ENCODE results near the gene CTF1. TPM values are rescaled to one million over a fixed set of nuclear protein-coding genes. Genes with fewer than 3 reads are reported as not detected.

Gene CTF1
- total RNA-seq, 4 donors from 2014 or later: 2.6 to 7.5 (median 5.6) TPM

GRCh38 chr16:30947859-30948666 is 51.6 kb downstream of the CTF1 start:
- intact Hi-C loops (cut with DNase I): no loop called here
- Histone ChIP-seq H3K27me3 (no peaks in the 10 kb centered on the region), H3K36me3 (peaks cover 0 to 4% of the 10 kb centered on the region in 2 donors), H3K4me1 (peaks cover 20 to 29% of the 10 kb centered on the region in 2 donors), H3K4me3 (replicated peaks in 1 of 3) (peak overlapping the region in 2 of 3 donors; percentile 92 to 99), H3K9me3 (no peaks in the 10 kb centered on the region), H3K27ac (peak overlapping the region; percentile 87 to 96 (median 92))
- DNase-seq: peak; percentile 97 to 99
- WGBS, 2 donors: 14 to 22% methylated on average over 39 to 40 of the region's 44 CpGs
- no peak for TF ChIP-seq POLR2A (IDR thresholded peaks at IDR 0.05)
- TF ChIP-seq CTCF (IDR thresholded peaks at IDR 0.05): no peak

- Histone ChIP-seq H3K4me1 (peaks cover 20 to 29% of the 10 kb centered on the region in 2 donors), H3K36me3 (peaks cover 0 to 4% of the 10 kb centered on the region in 2 donors), H3K27ac (peak within 1 kb of the TSS; percentile 87 to 96 (median 92)), H3K4me3 (replicated peaks in 1 of 3) (peak within 1 kb of the TSS; percentile 43 to 99 (median 92)), H3K9me3 (no peaks in the 10 kb centered on the region), H3K27me3 (no peaks in the 10 kb centered on the region)
- TF ChIP-seq CTCF (IDR thresholded peaks at IDR 0.05): no peak
- TF ChIP-seq POLR2A (IDR thresholded peaks at IDR 0.05): peak; percentile 45 to 87
- WGBS, 2 donors: 0% methylated on average over 6 to 20 of the region's 70 CpGs
- intact Hi-C loops (cut with DNase I): no loop called here
- DNase-seq: peak; percentile 78 to 80
These were observed 52.5 kb downstream of the CTF1 start, which contains the start of gene ORAI3 for GRCh38 chr16:30948667-30949649. Gene ORAI3, plus strand, starts transcription at chr16:30949068. Its CDS starts 222 bp downstream, at chr16:30949290.

GRCh38 chr16:30949650-30950515 is 53.5 kb downstream of the CTF1 start:
- Histone ChIP-seq H3K9me3 (no peaks in the 10 kb centered on the region), H3K27ac (peak overlapping the region; percentile 87 to 96 (median 92)), H3K27me3 (no peaks in the 10 kb centered on the region), H3K36me3 (peaks cover 0 to 3% of the 10 kb centered on the region in 2 donors), H3K4me3 (replicated peaks in 1 of 3) (peak overlapping the region; percentile 43 to 99 (median 92)), H3K4me1 (peaks cover 20 to 29% of the 10 kb centered on the region in 2 donors)
- peak; percentile 71 to 74 for DNase-seq
- TF ChIP-seq POLR2A (IDR thresholded peaks at IDR 0.05) (peak in 1 of 2 donors; percentile 51), CTCF (IDR thresholded peaks at IDR 0.05) (no peak)
- 7 to 8% methylated on average over 18 to 20 of the region's 21 CpGs for WGBS, 2 donors
- intact Hi-C loops (cut with DNase I): no loop called here

- TF ChIP-seq CTCF (IDR thresholded peaks at IDR 0.05): no peak
- no peak for TF ChIP-seq POLR2A (IDR thresholded peaks at IDR 0.05)
- peak overlapping the region in 2 of 3 donors; percentile 87 to 92 for H3K27ac ChIP-seq
- peaks cover 20 to 29% of the 10 kb centered on the region in 2 donors for H3K4me1 ChIP-seq
- H3K27me3 ChIP-seq: no peaks in the 10 kb centered on the region
- no peak for DNase-seq
- intact Hi-C loops (cut with DNase I): no loop called here
- WGBS, 2 donors: 78 to 80% methylated on average over 6 to 8 of the region's 8 CpGs
- H3K4me3 ChIP-seq (replicated peaks in 1 of 3): peak overlapping the region in 1 of 3 donors; percentile 92
- no peaks in the 10 kb centered on the region for H3K9me3 ChIP-seq
- H3K36me3 ChIP-seq: no peaks in the 10 kb centered on the region
These were observed 54.2 kb downstream of the CTF1 start for GRCh38 chr16:30950516-30951065.
